K562 (cell line): ENCODE data around the gene SYNPO. TPM values are rescaled to one million over a fixed set of nuclear protein-coding genes. Genes with fewer than 3 reads are reported as not detected.

ENCODE experiments used
- MAZ ChIP-seq, 2 experiments: fragments of 450-650 bp in 1 of 2; sonication (generic) in 1 of 2; formaldehyde crosslinking; IDR thresholded peaks in 1 of 2; conservative IDR thresholded peaks in 1 of 2; 2 replicates each; pipeline versions ENCODE4 v1.4.0 to v1.5.0; 2020; ENCODE audit warnings: mild to moderate bottlenecking in 1 of 2, missing genetic modification reagents in 1 of 2
- MBD2 ChIP-seq: sonication (generic); IDR thresholded peaks from 2 replicates; pipeline ENCODE4 v1.6.1; 2016; ENCODE audit warnings: low read depth, borderline replicate concordance
- RBFOX2 ChIP-seq: fragments of 200-400 bp; formaldehyde crosslinking; IDR thresholded peaks from 2 replicates; pipeline ENCODE4 v1.6.1; 2017; ENCODE audit warnings: low read depth, mild to moderate bottlenecking, low read length, moderate library complexity
- RFX1 ChIP-seq: fragments of 450-650 bp; IDR thresholded peaks from 2 replicates; pipeline ENCODE4 v1.6.1; 2016; ENCODE audit warnings: mild to moderate bottlenecking, moderate library complexity
- SAFB2 ChIP-seq: fragments of 200-400 bp; formaldehyde crosslinking; IDR thresholded peaks from 2 replicates; pipeline ENCODE4 v1.6.1; 2018; ENCODE audit warnings: borderline replicate concordance, low read length, low read depth, moderate library complexity; ENCODE audit not compliant: severe bottlenecking
- SMARCB1 ChIP-seq: IDR thresholded peaks from 2 replicates; pipeline ENCODE4 v1.6.1; 2011; ENCODE audit warnings: improper control_type of control experiment, low read depth; ENCODE audit not compliant: insufficient read length
- ZNF143 ChIP-seq: sonication (generic); formaldehyde crosslinking; IDR thresholded peaks from 2 replicates; pipeline ENCODE4 v1.9.0; 2022; ENCODE audit warnings: mild to moderate bottlenecking, missing genetic modification reagents
- ZNF175 ChIP-seq: fragments of 200-800 bp; sonication (Bioruptor generic); IDR thresholded peaks from 2 replicates; pipeline ENCODE4 v1.6.1; 2016; ENCODE audit warnings: low read depth, mild to moderate bottlenecking, missing genetic modification characterization, missing compliant biosample characterization
- ZNF445 ChIP-seq: fragments of 250-450 bp; sonication (Bioruptor Pico); IDR thresholded peaks from 2 replicates; pipeline ENCODE4 v1.4.0; 2020; ENCODE audit warnings: low read depth, mild to moderate bottlenecking, moderate library complexity
- ZNF695 ChIP-seq: fragments of 450-650 bp; formaldehyde crosslinking; IDR thresholded peaks from 2 replicates; pipeline ENCODE4 v1.4.0; 2020; ENCODE audit warnings: mild to moderate bottlenecking, moderate library complexity
- ZNF766 ChIP-seq: fragments of 200-800 bp; sonication (Bioruptor generic); conservative IDR thresholded peaks from 2 replicates; pipeline ENCODE4 v1.6.1; 2016; ENCODE audit warnings: missing genetic modification characterization, missing compliant biosample characterization
- polyA plus RNA-seq, 8 experiments: library from polyadenylated mRNA; depleted of rRNA in 4 of 8; stranded (reverse) in 5 of 8; unstranded in 3 of 8; fragments of >200 nt; fragmentation: Nextera tagmentation in 2 of 8; fragmentation: Illumina TruSeq in 1 of 8; extraction: Ambion mirVana in 2 of 8; extraction: Trizol in 1 of 8; gene quantifications; 2 replicates each; pipeline versions ENCODE4 v1.2.1 to v1.2.3, GENCODE V29; 2011 to 2014; ENCODE audit warnings: inconsistent platforms in 1 of 8, missing spikeins in 1 of 8
- total RNA-seq, 7 experiments: library from RNA; depleted of rRNA in 6 of 7; stranded (reverse); fragments of >200 nt in 6 of 7; fragmentation: Illumina TruSeq in 2 of 7; extraction: Trizol in 2 of 7; gene quantifications; 2 replicates each; pipeline versions ENCODE4 v1.2.1 to v1.2.3, GENCODE V29; 2011 to 2021; ENCODE audit warnings: low replicate concordance in 1 of 7
- TF ChIP-seq, protein P1 (sequence below): sonication (generic); formaldehyde crosslinking; IDR thresholded peaks from 2 replicates; pipeline ENCODE4 v1.8.1; 2022; ENCODE audit warnings: missing genetic modification reagents
- TF ChIP-seq, protein P2 (sequence below): fragments of 200-600 bp; sonication (generic); IDR thresholded peaks from one replicate; pipeline ENCODE4 v1.6.1; 2012; ENCODE audit warnings: mild to moderate bottlenecking, low read depth, low read length, inconsistent platforms

SYNPO gene
- total and polyA plus RNA-seq, 9 of the 15 experiments (the other 6 are each of a cell fraction or from before 2014, with no cell fraction given) = 0.01 to 0.31 (median 0.03) TPM; not detected in 4

GRCh38 chr5:150700594-150701377 is 60.3 kb downstream of the SYNPO start, which contains the start of gene RBM22 (continued):
- TF ChIP-seq, protein P1, sequence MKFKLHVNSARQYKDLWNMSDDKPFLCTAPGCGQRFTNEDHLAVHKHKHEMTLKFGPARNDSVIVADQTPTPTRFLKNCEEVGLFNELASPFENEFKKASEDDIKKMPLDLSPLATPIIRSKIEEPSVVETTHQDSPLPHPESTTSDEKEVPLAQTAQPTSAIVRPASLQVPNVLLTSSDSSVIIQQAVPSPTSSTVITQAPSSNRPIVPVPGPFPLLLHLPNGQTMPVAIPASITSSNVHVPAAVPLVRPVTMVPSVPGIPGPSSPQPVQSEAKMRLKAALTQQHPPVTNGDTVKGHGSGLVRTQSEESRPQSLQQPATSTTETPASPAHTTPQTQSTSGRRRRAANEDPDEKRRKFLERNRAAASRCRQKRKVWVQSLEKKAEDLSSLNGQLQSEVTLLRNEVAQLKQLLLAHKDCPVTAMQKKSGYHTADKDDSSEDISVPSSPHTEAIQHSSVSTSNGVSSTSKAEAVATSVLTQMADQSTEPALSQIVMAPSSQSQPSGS = no peak
- TF ChIP-seq ZNF445 (CRISPR knock-in tag) = no peak
- no peak for TF ChIP-seq ZNF175 (CRISPR knock-in tag)
- peak; percentile 62 for TF ChIP-seq MBD2
- peak; percentile 17 to 56 for TF ChIP-seq MAZ (CRISPR knock-in tag; conservative IDR thresholded peaks at IDR 0.05 in 1 of 2, IDR thresholded peaks at IDR 0.05 in 1 of 2)
- TF ChIP-seq RBFOX2 = peak; percentile 94
- peak; percentile 45; the same call in 1 of the 2 replicates for TF ChIP-seq ZNF766 (CRISPR knock-in tag)
- TF ChIP-seq ZNF695 = no peak
- peak; percentile 59; the same call in 1 of the 2 replicates for TF ChIP-seq ZNF143 (CRISPR knock-in tag)
- TF ChIP-seq, protein P2, sequence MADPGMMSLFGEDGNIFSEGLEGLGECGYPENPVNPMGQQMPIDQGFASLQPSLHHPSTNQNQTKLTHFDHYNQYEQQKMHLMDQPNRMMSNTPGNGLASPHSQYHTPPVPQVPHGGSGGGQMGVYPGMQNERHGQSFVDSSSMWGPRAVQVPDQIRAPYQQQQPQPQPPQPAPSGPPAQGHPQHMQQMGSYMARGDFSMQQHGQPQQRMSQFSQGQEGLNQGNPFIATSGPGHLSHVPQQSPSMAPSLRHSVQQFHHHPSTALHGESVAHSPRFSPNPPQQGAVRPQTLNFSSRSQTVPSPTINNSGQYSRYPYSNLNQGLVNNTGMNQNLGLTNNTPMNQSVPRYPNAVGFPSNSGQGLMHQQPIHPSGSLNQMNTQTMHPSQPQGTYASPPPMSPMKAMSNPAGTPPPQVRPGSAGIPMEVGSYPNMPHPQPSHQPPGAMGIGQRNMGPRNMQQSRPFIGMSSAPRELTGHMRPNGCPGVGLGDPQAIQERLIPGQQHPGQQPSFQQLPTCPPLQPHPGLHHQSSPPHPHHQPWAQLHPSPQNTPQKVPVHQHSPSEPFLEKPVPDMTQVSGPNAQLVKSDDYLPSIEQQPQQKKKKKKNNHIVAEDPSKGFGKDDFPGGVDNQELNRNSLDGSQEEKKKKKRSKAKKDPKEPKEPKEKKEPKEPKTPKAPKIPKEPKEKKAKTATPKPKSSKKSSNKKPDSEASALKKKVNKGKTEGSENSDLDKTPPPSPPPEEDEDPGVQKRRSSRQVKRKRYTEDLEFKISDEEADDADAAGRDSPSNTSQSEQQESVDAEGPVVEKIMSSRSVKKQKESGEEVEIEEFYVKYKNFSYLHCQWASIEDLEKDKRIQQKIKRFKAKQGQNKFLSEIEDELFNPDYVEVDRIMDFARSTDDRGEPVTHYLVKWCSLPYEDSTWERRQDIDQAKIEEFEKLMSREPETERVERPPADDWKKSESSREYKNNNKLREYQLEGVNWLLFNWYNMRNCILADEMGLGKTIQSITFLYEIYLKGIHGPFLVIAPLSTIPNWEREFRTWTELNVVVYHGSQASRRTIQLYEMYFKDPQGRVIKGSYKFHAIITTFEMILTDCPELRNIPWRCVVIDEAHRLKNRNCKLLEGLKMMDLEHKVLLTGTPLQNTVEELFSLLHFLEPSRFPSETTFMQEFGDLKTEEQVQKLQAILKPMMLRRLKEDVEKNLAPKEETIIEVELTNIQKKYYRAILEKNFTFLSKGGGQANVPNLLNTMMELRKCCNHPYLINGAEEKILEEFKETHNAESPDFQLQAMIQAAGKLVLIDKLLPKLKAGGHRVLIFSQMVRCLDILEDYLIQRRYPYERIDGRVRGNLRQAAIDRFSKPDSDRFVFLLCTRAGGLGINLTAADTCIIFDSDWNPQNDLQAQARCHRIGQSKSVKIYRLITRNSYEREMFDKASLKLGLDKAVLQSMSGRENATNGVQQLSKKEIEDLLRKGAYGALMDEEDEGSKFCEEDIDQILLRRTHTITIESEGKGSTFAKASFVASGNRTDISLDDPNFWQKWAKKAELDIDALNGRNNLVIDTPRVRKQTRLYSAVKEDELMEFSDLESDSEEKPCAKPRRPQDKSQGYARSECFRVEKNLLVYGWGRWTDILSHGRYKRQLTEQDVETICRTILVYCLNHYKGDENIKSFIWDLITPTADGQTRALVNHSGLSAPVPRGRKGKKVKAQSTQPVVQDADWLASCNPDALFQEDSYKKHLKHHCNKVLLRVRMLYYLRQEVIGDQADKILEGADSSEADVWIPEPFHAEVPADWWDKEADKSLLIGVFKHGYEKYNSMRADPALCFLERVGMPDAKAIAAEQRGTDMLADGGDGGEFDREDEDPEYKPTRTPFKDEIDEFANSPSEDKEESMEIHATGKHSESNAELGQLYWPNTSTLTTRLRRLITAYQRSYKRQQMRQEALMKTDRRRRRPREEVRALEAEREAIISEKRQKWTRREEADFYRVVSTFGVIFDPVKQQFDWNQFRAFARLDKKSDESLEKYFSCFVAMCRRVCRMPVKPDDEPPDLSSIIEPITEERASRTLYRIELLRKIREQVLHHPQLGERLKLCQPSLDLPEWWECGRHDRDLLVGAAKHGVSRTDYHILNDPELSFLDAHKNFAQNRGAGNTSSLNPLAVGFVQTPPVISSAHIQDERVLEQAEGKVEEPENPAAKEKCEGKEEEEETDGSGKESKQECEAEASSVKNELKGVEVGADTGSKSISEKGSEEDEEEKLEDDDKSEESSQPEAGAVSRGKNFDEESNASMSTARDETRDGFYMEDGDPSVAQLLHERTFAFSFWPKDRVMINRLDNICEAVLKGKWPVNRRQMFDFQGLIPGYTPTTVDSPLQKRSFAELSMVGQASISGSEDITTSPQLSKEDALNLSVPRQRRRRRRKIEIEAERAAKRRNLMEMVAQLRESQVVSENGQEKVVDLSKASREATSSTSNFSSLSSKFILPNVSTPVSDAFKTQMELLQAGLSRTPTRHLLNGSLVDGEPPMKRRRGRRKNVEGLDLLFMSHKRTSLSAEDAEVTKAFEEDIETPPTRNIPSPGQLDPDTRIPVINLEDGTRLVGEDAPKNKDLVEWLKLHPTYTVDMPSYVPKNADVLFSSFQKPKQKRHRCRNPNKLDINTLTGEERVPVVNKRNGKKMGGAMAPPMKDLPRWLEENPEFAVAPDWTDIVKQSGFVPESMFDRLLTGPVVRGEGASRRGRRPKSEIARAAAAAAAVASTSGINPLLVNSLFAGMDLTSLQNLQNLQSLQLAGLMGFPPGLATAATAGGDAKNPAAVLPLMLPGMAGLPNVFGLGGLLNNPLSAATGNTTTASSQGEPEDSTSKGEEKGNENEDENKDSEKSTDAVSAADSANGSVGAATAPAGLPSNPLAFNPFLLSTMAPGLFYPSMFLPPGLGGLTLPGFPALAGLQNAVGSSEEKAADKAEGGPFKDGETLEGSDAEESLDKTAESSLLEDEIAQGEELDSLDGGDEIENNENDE = no peak
- no peak for TF ChIP-seq SMARCB1
- no peak for TF ChIP-seq RFX1
- TF ChIP-seq SAFB2 = no peak
